K562 (cell line): ENCODE results near the gene TMEM100. TPM values are rescaled to one million over a fixed set of nuclear protein-coding genes. Genes with fewer than 3 reads are reported as not detected.
A peak's percentile ranks its signal among the peaks of the same experiment; 100 is the strongest.

Experiments
- BRCA1 ChIP-seq, 2 experiments: fragments of 450-650 bp in 1 of 2; sonication (generic) in 1 of 2; formaldehyde crosslinking in 1 of 2; IDR thresholded peaks; 2 replicates each; pipeline versions ENCODE4 v1.5.0 to v1.6.1; 2017 to 2020; ENCODE audit warnings: mild to moderate bottlenecking in 1 of 2, missing genetic modification reagents in 1 of 2
- CCNT2 ChIP-seq: IDR thresholded peaks from 2 replicates; pipeline ENCODE4 v1.6.1; 2011; ENCODE audit warnings: borderline replicate concordance, low read depth, mild to moderate bottlenecking, moderate library complexity, mixed read lengths, low read length; ENCODE audit not compliant: insufficient read length; ENCODE audit errors: extremely low read depth
- COPS2 ChIP-seq: fragments of 450-650 bp; conservative IDR thresholded peaks from 2 replicates; pipeline ENCODE4 v1.6.1; 2016; ENCODE audit warnings: mild to moderate bottlenecking, moderate library complexity
- DDX20 ChIP-seq: fragments of 450-650 bp; IDR thresholded peaks from 2 replicates; pipeline ENCODE4 v1.6.1; 2016; ENCODE audit warnings: missing genetic modification characterization, low read depth, mild to moderate bottlenecking, missing compliant biosample characterization, moderate library complexity
- EHMT2 ChIP-seq: fragments of 450-650 bp; IDR thresholded peaks from 2 replicates; pipeline ENCODE4 v1.6.1; 2018; ENCODE audit warnings: antibody characterized with exemption
- FOS ChIP-seq: IDR thresholded peaks from 3 replicates; pipeline ENCODE4 v1.6.1; 2011; ENCODE audit not compliant: insufficient read length; ENCODE audit errors: extremely low read depth
- HES1 ChIP-seq: fragments of 450-650 bp; IDR thresholded peaks from 2 replicates; pipeline ENCODE4 v1.6.1; 2016; ENCODE audit warnings: low read depth, mild to moderate bottlenecking, moderate library complexity
- HMBOX1 ChIP-seq: sonication (generic); IDR thresholded peaks from 2 replicates; pipeline ENCODE4 v1.6.1; 2016
- HNRNPUL1 ChIP-seq: fragments of 200-400 bp; formaldehyde crosslinking; IDR thresholded peaks from 2 replicates; pipeline ENCODE4 v1.6.1; 2017; ENCODE audit warnings: low read length
- IRF9 ChIP-seq: fragments of 450-650 bp; IDR thresholded peaks from 2 replicates; pipeline ENCODE4 v1.6.1; 2016; ENCODE audit warnings: missing biosample characterization, missing genetic modification characterization
- MCM3 ChIP-seq: fragments of 450-650 bp; IDR thresholded peaks from 2 replicates; pipeline ENCODE4 v1.6.1; 2016
- PCBP2 ChIP-seq: fragments of 200-400 bp; formaldehyde crosslinking; IDR thresholded peaks from 2 replicates; pipeline ENCODE4 v1.6.1; 2018; ENCODE audit warnings: low read length, low read depth, mild to moderate bottlenecking, moderate library complexity; ENCODE audit not compliant: poor library complexity, severe bottlenecking
- PTBP1 ChIP-seq: fragments of 200-400 bp; formaldehyde crosslinking; IDR thresholded peaks from 2 replicates; pipeline ENCODE4 v1.6.1; 2017; ENCODE audit warnings: low read depth, low read length
- RBM22 ChIP-seq: fragments of 200-400 bp; formaldehyde crosslinking; IDR thresholded peaks from 2 replicates; pipeline ENCODE4 v1.6.1; 2018; ENCODE audit warnings: low read length, low read depth; ENCODE audit not compliant: poor library complexity, severe bottlenecking
- SFPQ ChIP-seq: fragments of 200-400 bp; formaldehyde crosslinking; IDR thresholded peaks from 2 replicates; pipeline ENCODE4 v1.6.1; 2017; ENCODE audit warnings: mild to moderate bottlenecking, low read depth, low read length, moderate library complexity
- SMARCB1 ChIP-seq: IDR thresholded peaks from 2 replicates; pipeline ENCODE4 v1.6.1; 2011; ENCODE audit warnings: improper control_type of control experiment, low read depth; ENCODE audit not compliant: insufficient read length
- TAF1 ChIP-seq: IDR thresholded peaks from 2 replicates; pipeline ENCODE4 v1.6.1; 2011; ENCODE audit warnings: mild to moderate bottlenecking, low read length, moderate library complexity; ENCODE audit not compliant: insufficient read depth, control insufficient read depth, severe bottlenecking; ENCODE audit errors: extremely low read depth
- THAP12 ChIP-seq: fragments of 250-450 bp; sonication (Bioruptor Pico); IDR thresholded peaks from 2 replicates; pipeline ENCODE4 v1.9.0; 2021; ENCODE audit warnings: mild to moderate bottlenecking, inconsistent platforms
- ZNF764 ChIP-seq: fragments of 250-450 bp; sonication (Bioruptor Pico); IDR thresholded peaks from 2 replicates; pipeline ENCODE4 v1.4.0; 2020; ENCODE audit warnings: low read depth, mild to moderate bottlenecking, moderate library complexity
- polyA plus RNA-seq, 8 experiments: library from polyadenylated mRNA; depleted of rRNA in 4 of 8; stranded (reverse) in 5 of 8; unstranded in 3 of 8; fragments of >200 nt; fragmentation: Nextera tagmentation in 2 of 8; fragmentation: Illumina TruSeq in 1 of 8; extraction: Ambion mirVana in 2 of 8; extraction: Trizol in 1 of 8; gene quantifications; 2 replicates each; pipeline versions ENCODE4 v1.2.1 to v1.2.3, GENCODE V29; 2011 to 2014; ENCODE audit warnings: inconsistent platforms in 1 of 8, missing spikeins in 1 of 8
- total RNA-seq, 7 experiments: library from RNA; depleted of rRNA in 6 of 7; stranded (reverse); fragments of >200 nt in 6 of 7; fragmentation: Illumina TruSeq in 2 of 7; extraction: Trizol in 2 of 7; gene quantifications; 2 replicates each; pipeline versions ENCODE4 v1.2.1 to v1.2.3, GENCODE V29; 2011 to 2021; ENCODE audit warnings: low replicate concordance in 1 of 7

Gene TMEM100
- total and polyA plus RNA-seq, 9 of the 15 experiments (the other 6 are each of a cell fraction or from before 2014, with no cell fraction given), result 0.12 to 0.50 (median 0.19) TPM

- TF ChIP-seq FOS, result no peak
- TF ChIP-seq HMBOX1, result peak; percentile 77
- TF ChIP-seq SFPQ, result no peak
- no peak for TF ChIP-seq RBM22
- TF ChIP-seq PTBP1, result no peak
- no peak for TF ChIP-seq MCM3
- no peak for TF ChIP-seq CCNT2
- no peak for TF ChIP-seq BRCA1 (IDR thresholded peaks at IDR 0.05)
- no peak for TF ChIP-seq BRCA1 (CRISPR knock-in tag; IDR thresholded peaks at IDR 0.05)
- TF ChIP-seq HNRNPUL1, result no peak
- no peak for TF ChIP-seq TAF1
- TF ChIP-seq PCBP2, result no peak
- TF ChIP-seq EHMT2, result peak; percentile 80
- TF ChIP-seq SMARCB1, result no peak
- TF ChIP-seq THAP12 (CRISPR knock-in tag), result no peak
- TF ChIP-seq ZNF764 (CRISPR knock-in tag), result no peak
- no peak for TF ChIP-seq HES1
- TF ChIP-seq IRF9 (tag), result no peak
- no peak for TF ChIP-seq DDX20 (tag)
- no peak for TF ChIP-seq COPS2
Observed at GRCh38 chr17:55737976-55738501, 15.4 kb upstream of the TMEM100 start (continued).
